HL-60 (cell line): ENCODE results near the gene KSR1.

Experiments used
- DNase-seq, 2 experiments: peaks; one replicate each; pipeline ENCODE4 v3.0.0-alpha.2; 2010 to 2020; ENCODE audit warnings: low read depth in 1 of 2, low spot score in 1 of 2
- H3K27ac ChIP-seq: fragments of 250-450 bp; sonication (Bioruptor Pico); replicated peaks from 2 replicates; pipeline ENCODE4 v1.5.1; 2020; ENCODE audit warnings: mild to moderate bottlenecking, moderate library complexity
- H3K27me3 ChIP-seq: fragments of 250-450 bp; sonication (Bioruptor Pico); 2 replicates; pipeline ENCODE4 v1.5.1; 2021; ENCODE audit warnings: mild to moderate bottlenecking, moderate library complexity; ENCODE audit not compliant: insufficient read depth, poor library complexity, severe bottlenecking
- H3K4me3 ChIP-seq: replicated peaks from 2 replicates; pipeline ENCODE4 v1.5.1; 2011; ENCODE audit warnings: mild to moderate bottlenecking, control low read depth, low read length; ENCODE audit not compliant: insufficient read depth
- GABPA ChIP-seq: IDR thresholded peaks from 2 replicates; pipeline ENCODE4 v1.6.1; 2012; ENCODE audit warnings: low read depth
- POLR2AphosphoS5 ChIP-seq: IDR thresholded peaks from 2 replicates; pipeline ENCODE4 v1.6.1; 2012; ENCODE audit warnings: low read depth
- SPI1 ChIP-seq: IDR thresholded peaks from 2 replicates; pipeline ENCODE4 v1.6.1; 2012; ENCODE audit warnings: low read depth, mild to moderate bottlenecking, borderline replicate concordance
- TF ChIP-seq, protein P1 (sequence below): IDR thresholded peaks from one replicate; pipeline ENCODE4 v1.5.1; 2011; ENCODE audit warnings: low read length, control low read depth, inconsistent platforms; ENCODE audit not compliant: insufficient read depth
- TF ChIP-seq, protein P2 (sequence below): IDR thresholded peaks from 2 replicates; pipeline ENCODE4 v1.6.1; 2012; ENCODE audit warnings: low read depth; ENCODE audit not compliant: insufficient replicate concordance

Gene KSR1

DNA sequence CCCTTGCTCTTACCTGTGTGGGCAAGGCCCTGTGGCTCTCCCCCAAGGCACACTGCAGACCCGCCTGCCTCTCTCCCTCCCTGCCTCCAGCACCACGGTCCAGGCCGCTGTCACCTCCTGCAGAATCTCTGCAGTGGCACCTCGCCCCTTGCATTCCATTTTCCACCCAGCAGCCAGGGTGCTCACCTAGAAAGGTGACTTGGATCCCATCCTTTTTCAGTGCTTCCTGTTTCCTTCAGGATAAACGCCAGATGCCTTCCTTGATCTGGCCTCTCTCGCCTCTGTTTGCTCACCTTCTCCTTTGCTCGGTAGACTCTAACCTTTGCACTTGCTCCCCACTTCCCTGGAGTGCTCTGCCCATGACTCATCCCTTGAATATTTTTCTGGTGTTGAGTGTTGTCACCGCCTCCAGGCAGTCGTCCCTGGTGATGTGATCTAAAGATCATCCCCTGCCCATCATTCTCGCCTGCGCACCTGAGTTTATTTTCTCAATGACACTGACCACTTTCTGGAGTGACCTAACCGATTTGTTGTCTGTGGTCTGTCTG is 95.5 kb downstream of the KSR1 start:
- no peak overlapping the region for H3K27ac ChIP-seq
- H3K27me3 ChIP-seq = no peaks in the 10 kb centered on the region
- TF ChIP-seq, protein P1, sequence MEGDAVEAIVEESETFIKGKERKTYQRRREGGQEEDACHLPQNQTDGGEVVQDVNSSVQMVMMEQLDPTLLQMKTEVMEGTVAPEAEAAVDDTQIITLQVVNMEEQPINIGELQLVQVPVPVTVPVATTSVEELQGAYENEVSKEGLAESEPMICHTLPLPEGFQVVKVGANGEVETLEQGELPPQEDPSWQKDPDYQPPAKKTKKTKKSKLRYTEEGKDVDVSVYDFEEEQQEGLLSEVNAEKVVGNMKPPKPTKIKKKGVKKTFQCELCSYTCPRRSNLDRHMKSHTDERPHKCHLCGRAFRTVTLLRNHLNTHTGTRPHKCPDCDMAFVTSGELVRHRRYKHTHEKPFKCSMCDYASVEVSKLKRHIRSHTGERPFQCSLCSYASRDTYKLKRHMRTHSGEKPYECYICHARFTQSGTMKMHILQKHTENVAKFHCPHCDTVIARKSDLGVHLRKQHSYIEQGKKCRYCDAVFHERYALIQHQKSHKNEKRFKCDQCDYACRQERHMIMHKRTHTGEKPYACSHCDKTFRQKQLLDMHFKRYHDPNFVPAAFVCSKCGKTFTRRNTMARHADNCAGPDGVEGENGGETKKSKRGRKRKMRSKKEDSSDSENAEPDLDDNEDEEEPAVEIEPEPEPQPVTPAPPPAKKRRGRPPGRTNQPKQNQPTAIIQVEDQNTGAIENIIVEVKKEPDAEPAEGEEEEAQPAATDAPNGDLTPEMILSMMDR = no peak
- no peak for TF ChIP-seq GABPA
- TF ChIP-seq, protein P2, sequence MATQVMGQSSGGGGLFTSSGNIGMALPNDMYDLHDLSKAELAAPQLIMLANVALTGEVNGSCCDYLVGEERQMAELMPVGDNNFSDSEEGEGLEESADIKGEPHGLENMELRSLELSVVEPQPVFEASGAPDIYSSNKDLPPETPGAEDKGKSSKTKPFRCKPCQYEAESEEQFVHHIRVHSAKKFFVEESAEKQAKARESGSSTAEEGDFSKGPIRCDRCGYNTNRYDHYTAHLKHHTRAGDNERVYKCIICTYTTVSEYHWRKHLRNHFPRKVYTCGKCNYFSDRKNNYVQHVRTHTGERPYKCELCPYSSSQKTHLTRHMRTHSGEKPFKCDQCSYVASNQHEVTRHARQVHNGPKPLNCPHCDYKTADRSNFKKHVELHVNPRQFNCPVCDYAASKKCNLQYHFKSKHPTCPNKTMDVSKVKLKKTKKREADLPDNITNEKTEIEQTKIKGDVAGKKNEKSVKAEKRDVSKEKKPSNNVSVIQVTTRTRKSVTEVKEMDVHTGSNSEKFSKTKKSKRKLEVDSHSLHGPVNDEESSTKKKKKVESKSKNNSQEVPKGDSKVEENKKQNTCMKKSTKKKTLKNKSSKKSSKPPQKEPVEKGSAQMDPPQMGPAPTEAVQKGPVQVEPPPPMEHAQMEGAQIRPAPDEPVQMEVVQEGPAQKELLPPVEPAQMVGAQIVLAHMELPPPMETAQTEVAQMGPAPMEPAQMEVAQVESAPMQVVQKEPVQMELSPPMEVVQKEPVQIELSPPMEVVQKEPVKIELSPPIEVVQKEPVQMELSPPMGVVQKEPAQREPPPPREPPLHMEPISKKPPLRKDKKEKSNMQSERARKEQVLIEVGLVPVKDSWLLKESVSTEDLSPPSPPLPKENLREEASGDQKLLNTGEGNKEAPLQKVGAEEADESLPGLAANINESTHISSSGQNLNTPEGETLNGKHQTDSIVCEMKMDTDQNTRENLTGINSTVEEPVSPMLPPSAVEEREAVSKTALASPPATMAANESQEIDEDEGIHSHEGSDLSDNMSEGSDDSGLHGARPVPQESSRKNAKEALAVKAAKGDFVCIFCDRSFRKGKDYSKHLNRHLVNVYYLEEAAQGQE = no peak
- H3K4me3 ChIP-seq = no peak overlapping the region
- no peak for DNase-seq

- no peaks in the 10 kb centered on the region for H3K27me3 ChIP-seq
- no peak overlapping the region for H3K27ac ChIP-seq
- H3K4me3 ChIP-seq = no peak overlapping the region
- TF ChIP-seq POLR2AphosphoS5 = no peak
- DNase-seq = no peak
Measured at GRCh38 chr17:27552276-27552732, 96.1 kb downstream of the KSR1 start.

DNA sequence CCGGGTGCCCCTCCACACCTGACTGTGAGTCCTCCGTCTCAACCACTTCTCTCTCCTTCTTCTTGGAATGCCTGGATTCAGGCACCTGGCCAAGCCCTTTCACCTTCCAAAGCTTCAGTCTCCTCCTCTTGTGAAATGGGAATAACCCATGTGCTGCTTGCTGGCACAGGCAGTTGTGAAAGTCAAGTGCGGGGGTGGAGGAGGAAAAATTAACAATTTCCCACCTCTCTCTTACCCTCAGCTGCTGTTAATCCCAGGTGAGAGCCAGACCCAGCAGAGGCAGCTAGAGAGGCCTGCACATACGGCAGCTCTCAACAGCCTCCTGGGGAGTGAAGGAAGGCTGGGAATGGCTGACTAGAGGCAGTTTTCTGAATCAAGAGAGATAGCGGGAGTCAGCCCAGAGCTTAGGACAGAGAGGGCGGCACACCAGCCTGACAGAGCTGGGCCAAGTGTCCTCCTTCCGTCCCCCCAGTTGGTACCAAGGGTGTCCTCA is 96.8 kb downstream of the KSR1 start:
- TF ChIP-seq GABPA = no peak
- TF ChIP-seq, protein P1 = no peak
- Histone ChIP-seq H3K4me3 (no peak overlapping the region), H3K27me3 (no peaks in the 10 kb centered on the region), H3K27ac (no peak overlapping the region)
- no peak for DNase-seq

- H3K4me3 ChIP-seq = no peak overlapping the region
- no peak overlapping the region for H3K27ac ChIP-seq
- no peaks in the 10 kb centered on the region for H3K27me3 ChIP-seq
- DNase-seq = no peak
- no peak for TF ChIP-seq SPI1
- TF ChIP-seq, protein P2 = no peak
- TF ChIP-seq, protein P1 = no peak
- no peak for TF ChIP-seq POLR2AphosphoS5
- no peak for TF ChIP-seq GABPA
Measured at GRCh38 chr17:27554152-27554551, 97.9 kb downstream of the KSR1 start.
